ENCODE measurements around the gene LRTM2. TPM values are rescaled to one million over a fixed set of nuclear protein-coding genes. Genes with fewer than 3 reads are reported as not detected.

The LRTM2 gene
- total and polyA plus RNA-seq, 2 experiments from 2014 or later = not detected

DNA sequence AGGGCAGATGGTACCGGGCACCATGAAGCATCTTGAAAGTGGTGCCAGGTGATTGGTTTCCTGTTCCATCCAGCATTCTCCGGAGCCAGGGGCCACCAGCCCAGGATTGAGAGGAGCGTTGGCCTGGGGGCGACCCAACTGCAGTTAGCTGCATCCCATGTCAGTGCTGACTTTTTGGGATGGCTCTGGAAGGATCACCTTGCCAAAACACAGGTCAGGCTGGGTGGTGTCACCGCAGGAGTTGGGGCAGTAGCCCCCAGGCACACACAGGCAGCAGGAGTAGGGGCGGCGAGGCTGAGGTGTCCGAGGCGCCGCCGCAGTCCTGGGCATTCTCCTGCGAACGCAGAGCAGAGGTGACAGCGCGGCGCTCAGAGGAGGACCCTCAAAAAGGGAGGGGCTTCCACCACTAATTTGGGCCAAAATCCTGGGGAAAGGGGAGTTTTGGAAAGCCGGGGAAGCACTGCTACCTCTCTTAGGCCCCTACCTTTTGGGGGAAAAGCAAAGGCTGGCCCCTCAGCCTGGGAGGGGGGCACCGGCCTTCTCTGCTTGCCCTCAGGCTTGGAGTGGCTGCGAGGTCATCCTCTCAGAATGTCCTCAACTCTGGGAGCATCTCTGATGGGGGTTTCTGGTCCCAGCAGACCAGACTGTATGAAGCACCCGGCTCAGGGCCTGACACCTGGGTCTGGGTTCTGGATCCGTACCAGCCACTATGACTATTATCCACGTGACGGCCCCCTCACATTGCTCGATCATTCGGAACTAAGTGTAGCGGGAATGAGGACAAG lies 26.7 kb upstream of the LRTM2 start:
- Histone ChIP-seq H3K9me3 (ENCODE audit: low read depth) (no peaks in the 10 kb centered on the region), H3K9ac (no peak overlapping the region), H2AFZ (no peak overlapping the region), H3K9me2 (ENCODE audit: insufficient read depth) (no peaks in the 10 kb centered on the region), H4K20me1 (ENCODE audit: insufficient read depth) (no peaks in the 10 kb centered on the region), H3K4me2 (ENCODE audit: unreplicated experiment) (no peak overlapping the region), H3K4me3 (no peak overlapping the region), H3K27me3 (replicated peaks; ENCODE audit: insufficient read depth) (no peaks in the 10 kb centered on the region), H3K4me1 (ENCODE audit: insufficient read depth) (no peaks in the 10 kb centered on the region), H3K36me3 (ENCODE audit: low read depth) (no peaks in the 10 kb centered on the region), H3K79me2 (ENCODE audit: insufficient read depth) (no peaks in the 10 kb centered on the region), H3F3A (ENCODE audit: insufficient read depth) (0 out of 2 replicates have a peak, but pooled peaks cover 4% of the 10 kb centered on the region), H3K27ac (no peak overlapping the region)
- in situ Hi-C loops (cut with MboI) = loop anchor here (10.0 to 25.0 kb wide), 2 partner anchors 231 to 656 kb away; no protein-coding TSS in a partner anchor
- 91 to 93% methylated on average over 25 to 26 of the region's 26 CpGs for WGBS, 2 experiments (ENCODE audit: low coverage in 1 of 2, low lambda C conversion rate in 2 of 2, missing lambda C conversion rate in 2 of 2)
- TF ChIP-seq EZH2phosphoT487 (IDR thresholded peaks at IDR 0.05; ENCODE audit: insufficient read depth, low read depth) (no peak), EZH2 (IDR thresholded peaks at IDR 0.05; ENCODE audit: insufficient read depth, poor library complexity, severe bottlenecking) (no peak)
- no peak for DNase-seq

DNA sequence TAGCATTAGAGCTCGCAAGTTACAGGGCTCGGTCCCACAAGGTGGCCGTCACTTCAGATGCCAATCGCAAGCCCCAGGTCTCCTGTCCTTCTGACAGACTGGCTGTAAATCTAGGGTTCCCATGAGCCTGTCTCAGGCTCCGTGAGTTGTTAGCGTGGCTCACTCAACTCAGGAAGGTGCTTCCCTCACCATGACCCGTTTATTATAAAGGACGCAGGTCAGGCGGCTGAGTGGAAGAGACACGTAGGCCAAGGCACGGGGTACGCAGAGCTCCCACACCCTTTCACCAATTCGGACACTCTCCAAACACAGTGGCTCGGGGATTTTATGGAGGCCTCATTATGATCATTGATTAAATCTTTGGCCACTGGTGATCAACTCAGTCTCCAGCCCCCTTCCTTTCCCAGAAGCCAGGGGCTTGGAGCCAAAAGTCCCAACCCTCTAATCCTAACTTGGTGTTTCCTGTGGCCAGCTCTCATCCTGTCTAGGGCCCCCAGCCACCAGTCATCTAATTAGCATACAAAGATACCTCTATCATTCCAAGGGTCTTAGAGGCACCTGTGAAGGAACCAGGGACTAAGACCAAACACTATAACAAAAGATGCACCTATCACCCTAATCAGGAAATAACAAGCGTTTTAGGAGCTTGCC lies 25.8 kb upstream of the LRTM2 start:
- no peak for TF ChIP-seq EZH2phosphoT487 (IDR thresholded peaks at IDR 0.05; ENCODE audit: insufficient read depth, low read depth)
- no peak for TF ChIP-seq EZH2 (IDR thresholded peaks at IDR 0.05; ENCODE audit: insufficient read depth, poor library complexity, severe bottlenecking)
- in situ Hi-C loops (cut with MboI) = loop anchor here (10.0 to 25.0 kb wide), 2 partner anchors 230 to 657 kb away; no protein-coding TSS in a partner anchor
- Histone ChIP-seq H3K4me1 (ENCODE audit: insufficient read depth) (no peaks in the 10 kb centered on the region), H3K9ac (no peak overlapping the region), H3K9me3 (ENCODE audit: low read depth) (no peaks in the 10 kb centered on the region), H3K79me2 (ENCODE audit: insufficient read depth) (no peaks in the 10 kb centered on the region), H2AFZ (no peak overlapping the region), H3K27ac (no peak overlapping the region), H3K36me3 (ENCODE audit: low read depth) (no peaks in the 10 kb centered on the region), H4K20me1 (ENCODE audit: insufficient read depth) (no peaks in the 10 kb centered on the region), H3K9me2 (ENCODE audit: insufficient read depth) (no peaks in the 10 kb centered on the region), H3K4me3 (no peak overlapping the region), H3K4me2 (ENCODE audit: unreplicated experiment) (no peak overlapping the region), H3K27me3 (replicated peaks; ENCODE audit: insufficient read depth) (no peaks in the 10 kb centered on the region), H3F3A (ENCODE audit: insufficient read depth) (0 out of 2 replicates have a peak, but pooled peaks cover 4% of the 10 kb centered on the region)
- 85 to 87% methylated on average over 15 of the region's 15 CpGs for WGBS, 2 experiments (ENCODE audit: low coverage in 1 of 2, low lambda C conversion rate in 2 of 2, missing lambda C conversion rate in 2 of 2)
- no peak for DNase-seq

GRCh38 chr12:1795221-1795784 lies 25.1 kb upstream of the LRTM2 start:
- H3K4me3 ChIP-seq = no peak overlapping the region
- no peak for DNase-seq
- no peaks in the 10 kb centered on the region for H3K79me2 ChIP-seq (ENCODE audit: insufficient read depth)
- 0 out of 2 replicates have a peak overlapping the region, but pooled peaks have one; percentile 29 for H3K9ac ChIP-seq
- 0 out of 2 replicates have a peak, but pooled peaks cover 3% of the 10 kb centered on the region for H3F3A ChIP-seq (ENCODE audit: insufficient read depth)
- no peaks in the 10 kb centered on the region for H3K9me2 ChIP-seq (ENCODE audit: insufficient read depth)
- peak overlapping the region; percentile 63 for H3K4me2 ChIP-seq (ENCODE audit: unreplicated experiment)
- no peaks in the 10 kb centered on the region for H3K36me3 ChIP-seq (ENCODE audit: low read depth)
- no peaks in the 10 kb centered on the region for H3K27me3 ChIP-seq (replicated peaks; ENCODE audit: insufficient read depth)
- H3K9me3 ChIP-seq (ENCODE audit: low read depth) = no peaks in the 10 kb centered on the region
- in situ Hi-C loops (cut with MboI) = loop anchor here (10.0 to 25.0 kb wide), 2 partner anchors 229 to 658 kb away; no protein-coding TSS in a partner anchor
- WGBS, 2 experiments (ENCODE audit: low coverage in 1 of 2, low lambda C conversion rate in 2 of 2, missing lambda C conversion rate in 2 of 2) = 82% methylated on average over 19 of the region's 19 CpGs
- H4K20me1 ChIP-seq (ENCODE audit: insufficient read depth) = no peaks in the 10 kb centered on the region
- no peak for TF ChIP-seq EZH2 (IDR thresholded peaks at IDR 0.05; ENCODE audit: insufficient read depth, poor library complexity, severe bottlenecking)
- no peaks in the 10 kb centered on the region for H3K4me1 ChIP-seq (ENCODE audit: insufficient read depth)
- H2AFZ ChIP-seq = peak overlapping the region; percentile 74
- H3K27ac ChIP-seq = no peak overlapping the region

DNA sequence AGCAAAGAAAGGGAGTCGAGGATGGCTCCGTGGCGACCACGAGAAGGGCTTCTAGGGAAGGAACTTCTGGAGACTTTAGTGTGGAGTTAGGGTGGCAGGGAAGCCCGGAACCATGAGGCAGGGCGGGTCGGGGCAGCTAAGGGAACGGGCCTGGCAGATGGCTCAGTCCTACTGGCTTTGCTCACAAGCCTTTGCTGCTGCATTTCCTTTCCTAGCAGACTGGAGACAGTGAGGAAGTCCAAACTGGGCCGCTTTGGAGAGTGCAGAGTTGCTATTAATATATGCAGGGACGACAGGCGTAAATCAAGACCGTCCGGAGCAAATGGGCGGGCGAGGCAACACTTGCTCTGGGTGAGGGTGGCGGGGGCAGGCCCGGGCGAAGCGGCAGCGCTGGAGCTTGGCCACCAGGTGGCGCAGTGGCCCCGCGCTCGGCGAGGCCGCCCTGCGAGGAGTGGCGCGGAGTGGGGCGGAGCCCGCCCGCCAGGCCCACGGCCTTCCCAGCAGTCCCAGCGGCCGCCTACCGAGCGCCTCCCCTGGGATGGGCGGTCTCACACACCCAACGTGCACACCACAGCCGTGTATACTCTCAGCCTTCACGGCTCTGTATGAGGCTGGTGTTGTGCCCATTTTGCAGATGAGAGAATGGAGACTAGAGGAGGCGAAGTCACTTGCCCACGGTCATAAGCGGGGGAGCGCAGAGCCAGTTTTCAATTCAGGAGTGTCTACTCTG lies 24.4 kb upstream of the LRTM2 start:
- TF ChIP-seq EZH2 (IDR thresholded peaks at IDR 0.05; ENCODE audit: insufficient read depth, poor library complexity, severe bottlenecking) = no peak
- no peak for TF ChIP-seq EZH2phosphoT487 (IDR thresholded peaks at IDR 0.05; ENCODE audit: insufficient read depth, low read depth)
- Histone ChIP-seq H3K4me3 (peak overlapping the region; percentile 71), H3K9me2 (ENCODE audit: insufficient read depth) (no peaks in the 10 kb centered on the region), H3K4me2 (ENCODE audit: unreplicated experiment) (peak overlapping the region; percentile 68), H3K9me3 (ENCODE audit: low read depth) (no peaks in the 10 kb centered on the region), H3K27ac (no peak overlapping the region), H3K9ac (peak overlapping the region; percentile 68), H4K20me1 (ENCODE audit: insufficient read depth) (no peaks in the 10 kb centered on the region), H3K27me3 (replicated peaks; ENCODE audit: insufficient read depth) (no peaks in the 10 kb centered on the region), H2AFZ (peak overlapping the region; percentile 74), H3K4me1 (ENCODE audit: insufficient read depth) (no peaks in the 10 kb centered on the region), H3K36me3 (ENCODE audit: low read depth) (no peaks in the 10 kb centered on the region), H3F3A (ENCODE audit: insufficient read depth) (no peaks in the 10 kb centered on the region), H3K79me2 (ENCODE audit: insufficient read depth) (no peaks in the 10 kb centered on the region)
- 1 to 2% methylated on average over 44 to 45 of the region's 45 CpGs for WGBS, 2 experiments (ENCODE audit: low coverage in 1 of 2, low lambda C conversion rate in 2 of 2, missing lambda C conversion rate in 2 of 2)
- peak; percentile 95 for DNase-seq
- in situ Hi-C loops (cut with MboI) = loop anchor here (10.0 to 25.0 kb wide), 2 partner anchors 229 to 659 kb away; no protein-coding TSS in a partner anchor
